ENCODE data around the gene MYBBP1A.

The MYBBP1A gene

DNA sequence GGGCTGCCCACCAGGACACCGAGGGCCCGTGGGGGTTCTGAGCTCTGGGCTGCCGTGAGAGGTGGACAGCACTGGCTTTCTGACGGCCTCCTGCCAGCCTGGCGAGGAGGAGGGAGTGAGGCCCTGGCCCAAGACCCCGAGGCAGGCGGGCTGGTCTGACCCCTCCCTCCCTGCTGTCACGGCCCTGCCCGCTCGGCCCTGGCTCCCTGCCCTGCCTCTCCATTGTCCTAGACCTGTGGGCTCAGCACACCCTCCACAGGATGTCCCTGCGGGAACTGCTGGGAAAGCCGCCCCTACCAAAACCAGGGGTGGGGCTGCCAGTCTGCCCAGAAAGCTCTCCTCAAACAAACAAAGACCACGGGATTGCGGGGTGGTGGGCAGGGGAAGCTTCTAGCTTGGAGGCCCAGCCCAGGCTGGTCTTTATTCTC, 35.8 kb downstream of the MYBBP1A start:
- DNase-seq (ENCODE audit: low read depth) = no peak

DNA sequence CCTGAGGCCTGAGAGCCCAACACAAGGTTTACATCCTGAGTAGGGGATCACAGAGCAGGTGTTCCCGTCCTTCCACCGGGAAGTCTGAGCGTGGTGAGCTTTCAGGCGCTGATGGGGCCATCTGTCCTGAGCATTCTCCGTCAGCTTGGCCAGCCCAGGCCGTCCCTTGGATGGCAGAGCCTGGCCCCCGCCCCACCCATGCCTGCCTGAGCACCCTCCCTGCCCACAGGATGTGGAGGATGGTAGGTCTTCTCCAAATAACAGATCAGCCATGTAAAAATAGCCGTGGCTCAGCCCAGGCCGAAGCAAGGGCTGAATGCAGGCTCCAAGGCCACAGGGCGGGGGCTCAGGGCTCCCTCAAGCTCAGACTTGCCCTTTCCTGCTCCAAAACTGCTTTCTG, 36.3 kb downstream of the MYBBP1A start:
- DNase-seq (ENCODE audit: low read depth) = no peak

DNA sequence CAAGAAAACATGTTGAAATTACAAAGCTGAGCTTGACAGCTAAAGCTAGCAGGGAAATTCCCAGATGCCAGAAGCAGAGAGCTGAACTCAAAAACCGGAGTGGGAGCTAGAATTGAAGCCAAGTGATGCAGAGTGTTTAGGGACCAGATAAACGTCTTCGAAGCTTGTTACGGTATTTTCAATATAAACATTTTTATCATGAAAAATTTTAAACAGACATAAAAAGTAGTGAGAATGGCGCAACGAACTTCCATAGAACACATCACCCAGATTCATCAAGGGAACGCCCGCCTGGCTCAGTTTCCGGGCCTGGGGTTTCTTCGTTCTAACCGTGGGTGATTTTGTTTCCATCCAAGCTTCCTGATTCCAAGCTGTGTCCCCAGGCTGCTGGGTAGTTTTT, 38.4 kb downstream of the MYBBP1A start:
- no peak for DNase-seq (ENCODE audit: low read depth)

DNA sequence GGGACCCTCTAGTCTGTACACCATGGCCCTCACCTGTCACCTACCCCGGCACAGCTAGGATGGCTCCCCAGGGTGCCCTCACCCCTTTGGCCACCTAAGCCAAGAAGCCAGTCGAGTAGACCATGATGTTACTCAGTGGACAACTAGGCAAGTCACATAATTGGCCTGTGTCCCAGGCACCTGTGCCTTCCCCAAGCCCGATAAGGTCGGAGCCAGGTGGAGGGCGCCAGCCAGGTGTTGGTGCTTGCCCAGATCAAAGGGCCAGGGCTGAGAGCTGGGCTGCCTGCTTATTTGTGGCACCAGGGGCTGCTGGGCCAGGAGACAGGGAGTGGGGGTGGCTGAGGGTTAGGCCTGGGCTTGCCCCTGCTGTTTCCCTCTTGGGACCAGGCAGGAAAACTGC, 39.7 kb downstream of the MYBBP1A start:
- no peak for DNase-seq (ENCODE audit: low read depth)

DNA sequence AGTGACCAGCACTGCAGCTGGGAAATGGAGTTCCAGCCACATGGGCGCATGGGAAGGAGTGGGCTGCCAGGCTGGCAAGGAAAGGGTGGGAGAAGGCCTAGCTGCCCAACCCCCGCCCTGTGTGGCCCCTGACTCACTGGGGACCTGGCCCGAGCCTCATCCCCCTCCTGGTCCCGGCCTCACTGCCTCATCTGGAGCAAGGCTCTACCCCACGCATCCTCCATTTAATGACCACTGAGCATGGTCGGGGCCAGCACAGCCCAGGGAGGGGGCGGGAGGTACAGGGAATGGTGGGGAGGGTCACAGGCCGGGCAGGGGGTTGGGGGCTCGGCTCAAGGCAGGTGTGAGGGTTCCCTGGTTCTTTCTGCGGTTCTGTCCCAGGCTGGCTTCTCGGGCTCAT, 40.4 kb downstream of the MYBBP1A start:
- no peak for DNase-seq (ENCODE audit: low read depth)

DNA sequence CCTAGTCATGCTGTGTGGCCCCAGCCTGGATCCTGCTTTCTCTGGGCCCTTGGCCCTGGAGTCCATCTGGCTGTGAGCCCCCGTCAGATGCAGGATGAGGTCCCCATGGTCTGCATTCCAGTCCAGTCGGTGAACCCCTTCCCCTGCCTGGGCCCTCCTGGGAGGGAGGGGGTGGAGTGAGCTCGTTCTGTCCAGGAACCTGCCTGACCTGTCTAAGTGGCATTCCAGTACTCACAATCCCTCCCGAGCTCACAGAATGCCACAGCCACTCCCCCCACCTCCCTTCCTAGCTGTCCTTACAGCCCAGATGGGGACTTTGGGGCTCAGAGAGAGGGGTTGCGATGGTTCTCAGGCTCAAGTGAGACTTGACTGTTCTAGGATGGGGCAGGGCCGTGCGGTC, 41.0 kb downstream of the MYBBP1A start:
- DNase-seq (ENCODE audit: low read depth) = no peak

DNA sequence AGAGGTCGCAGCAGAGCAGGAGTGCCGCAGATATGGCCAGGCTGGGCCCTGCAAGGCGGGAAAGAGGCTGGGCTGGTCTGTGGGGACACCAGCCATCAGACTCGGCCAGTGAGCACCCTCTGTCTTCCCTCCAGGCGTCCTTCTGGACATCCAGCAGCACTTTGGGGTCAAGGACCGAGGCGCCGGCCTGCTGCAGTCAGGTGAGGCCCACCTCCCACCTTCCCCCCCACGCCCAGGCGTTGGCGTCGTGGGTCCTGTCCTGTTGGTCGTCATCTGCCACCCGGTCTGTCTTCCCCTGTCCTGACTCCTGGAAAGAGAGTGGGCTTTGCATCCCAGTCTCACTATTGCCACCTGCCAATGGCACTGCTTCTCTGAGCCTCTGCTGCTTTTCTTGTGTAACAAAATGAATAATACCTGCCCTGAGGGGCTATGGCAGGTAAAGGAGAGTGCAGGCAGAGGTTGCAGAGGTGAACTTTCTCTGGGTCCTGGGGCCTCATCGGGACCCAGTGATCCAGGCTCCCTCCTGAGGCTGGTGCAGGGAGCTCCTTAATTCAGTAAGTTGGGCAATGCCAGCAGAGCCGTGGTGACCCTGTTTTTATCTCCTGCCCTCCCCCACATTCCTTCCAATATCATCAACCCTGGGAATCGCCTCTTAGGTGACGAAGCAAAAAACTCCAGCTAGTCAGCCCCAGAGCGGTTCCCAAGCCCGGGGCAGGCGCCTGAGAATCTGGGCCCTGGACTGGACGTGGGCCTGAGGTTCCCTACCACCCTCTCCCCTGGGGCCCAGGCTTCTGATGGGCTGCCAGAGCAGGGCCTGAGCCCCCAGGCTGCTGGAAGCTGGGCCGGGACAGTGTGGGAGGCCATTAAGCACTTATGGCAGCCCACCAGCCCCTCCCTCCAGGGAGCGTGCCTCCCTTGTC, 41.8 kb downstream of the MYBBP1A start:
- DNase-seq (ENCODE audit: low read depth) = no peak

DNA sequence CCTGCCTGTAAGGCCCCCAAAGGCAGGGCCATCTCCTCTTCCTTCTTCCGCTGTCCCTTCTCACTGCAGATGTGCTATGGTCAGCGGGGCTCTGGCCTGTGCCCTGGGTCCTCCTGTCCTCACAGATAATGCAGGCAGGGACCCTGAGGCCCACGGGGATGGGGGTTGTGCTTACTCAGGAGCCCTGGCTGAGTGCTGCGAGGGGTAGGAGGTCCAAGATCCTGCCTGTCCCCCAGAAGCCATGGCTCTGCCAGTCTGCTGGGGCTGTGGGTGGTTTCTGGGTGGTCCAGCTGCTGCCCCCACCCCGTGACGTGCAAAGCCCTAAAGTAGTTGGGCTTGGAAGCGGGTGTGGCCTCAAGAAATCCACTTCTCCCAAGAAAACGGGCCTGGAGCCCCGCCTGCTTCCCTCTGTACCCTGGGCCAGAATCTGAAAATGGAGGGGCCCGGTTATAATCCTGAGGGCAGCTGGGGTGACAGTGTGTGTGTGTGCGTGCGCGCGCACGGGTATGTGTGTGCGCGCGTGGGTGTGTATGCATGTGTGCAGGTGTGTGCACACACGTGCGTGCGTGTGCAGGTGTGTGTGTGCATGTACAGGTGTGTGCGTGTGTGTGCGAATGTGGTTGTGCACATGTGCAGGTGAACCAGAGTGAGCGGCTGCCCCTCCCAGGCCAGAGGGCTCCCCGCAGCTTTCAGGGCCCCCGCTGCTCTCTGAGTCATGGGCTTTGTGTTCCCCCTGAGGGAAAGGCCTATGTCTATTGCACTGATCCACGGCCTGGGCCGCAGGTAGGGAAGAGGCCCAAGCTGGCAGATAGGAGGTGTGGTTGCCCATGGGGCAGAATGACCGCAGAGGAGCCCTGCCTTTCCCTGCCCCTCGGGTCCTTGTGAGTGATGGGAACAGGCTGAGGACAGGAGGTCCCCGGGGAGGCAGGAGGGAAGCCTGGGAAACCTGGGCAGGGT, 42.8 kb downstream of the MYBBP1A start:
- DNase-seq (ENCODE audit: low read depth) = no peak

DNA sequence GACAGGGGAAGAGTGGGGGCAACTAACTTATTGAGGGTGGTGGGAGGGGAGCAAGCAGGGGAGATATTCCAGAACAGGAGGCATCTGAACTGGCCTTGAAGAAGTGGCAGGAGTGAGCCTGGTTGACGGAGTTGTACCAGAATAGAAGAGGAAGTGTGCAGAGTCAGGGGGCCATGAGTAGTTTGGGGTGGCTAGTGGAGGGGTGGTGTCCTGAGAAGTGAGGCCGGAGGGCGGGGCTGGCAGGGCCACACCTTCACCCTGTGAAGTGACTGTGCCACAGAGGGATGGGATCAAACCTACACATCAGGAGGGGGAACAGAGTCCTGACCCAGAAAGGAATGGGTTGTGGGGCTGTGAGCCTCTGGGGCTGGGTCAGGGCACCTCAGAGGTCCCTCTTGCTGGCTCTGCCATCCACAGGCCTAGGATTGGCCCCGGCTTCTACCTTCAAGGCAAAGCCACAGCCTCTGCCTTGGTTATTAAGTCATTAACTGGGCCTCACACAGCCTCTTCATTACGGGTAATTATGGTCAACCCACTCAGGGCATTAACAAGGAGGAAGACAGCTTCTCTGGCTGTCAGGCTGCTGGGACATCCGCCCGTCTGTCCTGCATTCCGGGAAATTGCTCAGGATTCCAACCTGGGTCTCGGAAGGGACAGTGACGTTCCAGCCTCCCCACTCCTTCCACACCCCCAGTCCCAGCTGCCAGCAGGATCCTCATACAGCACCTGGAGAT, 43.8 kb downstream of the MYBBP1A start:
- no peak for DNase-seq (ENCODE audit: low read depth)

DNA sequence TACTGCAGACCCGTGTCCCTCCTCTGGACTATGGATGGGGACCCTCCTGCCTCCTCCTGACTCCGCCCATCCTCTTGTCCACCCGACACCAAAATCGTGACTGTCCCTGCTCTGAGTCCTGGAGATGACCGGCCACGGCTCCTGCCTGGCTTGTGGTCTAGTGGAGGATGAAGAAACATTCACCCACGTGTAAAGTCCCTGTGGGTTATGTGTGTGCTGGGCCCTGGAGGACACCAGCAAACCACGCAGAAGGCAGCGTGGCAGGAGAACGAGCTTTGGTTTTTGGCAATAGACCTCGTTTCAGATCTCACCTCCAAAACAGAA, 44.6 kb downstream of the MYBBP1A start:
- DNase-seq (ENCODE audit: low read depth) = no peak

DNA sequence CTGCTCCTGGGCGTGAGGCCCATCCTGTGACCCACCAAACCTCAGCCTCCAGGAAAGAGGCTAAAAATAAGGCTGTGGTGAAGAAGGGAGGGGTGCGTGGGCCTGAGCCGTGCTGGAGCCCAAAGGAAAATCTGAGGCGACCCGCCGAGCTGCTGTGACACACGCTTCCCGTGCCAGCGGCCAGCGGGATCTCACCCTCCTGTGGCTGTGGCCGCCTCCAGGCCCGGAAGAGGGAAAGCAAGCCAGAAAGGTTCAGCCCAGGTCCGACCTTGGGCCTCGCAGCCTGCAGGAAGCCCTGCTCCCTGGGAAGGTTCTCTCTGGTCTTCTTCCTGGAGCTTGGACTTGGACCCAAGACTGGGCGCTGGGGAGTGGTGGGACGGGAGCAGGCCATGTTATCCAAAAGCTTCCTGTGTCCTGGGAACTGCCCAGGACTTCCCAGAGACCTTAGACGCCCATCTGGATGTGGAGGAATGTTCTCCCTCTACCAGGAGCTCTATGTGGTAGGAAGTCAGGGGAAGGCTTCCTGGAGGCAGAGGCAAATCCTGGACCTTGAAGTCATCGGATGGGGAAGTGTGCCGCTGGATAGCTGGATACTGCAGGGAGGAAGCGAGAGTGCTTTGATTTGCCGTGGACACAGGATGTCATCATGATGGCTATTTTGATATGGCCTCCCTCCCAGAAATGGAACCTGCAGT, 45.1 kb downstream of the MYBBP1A start:
- DNase-seq (ENCODE audit: low read depth) = no peak

DNA sequence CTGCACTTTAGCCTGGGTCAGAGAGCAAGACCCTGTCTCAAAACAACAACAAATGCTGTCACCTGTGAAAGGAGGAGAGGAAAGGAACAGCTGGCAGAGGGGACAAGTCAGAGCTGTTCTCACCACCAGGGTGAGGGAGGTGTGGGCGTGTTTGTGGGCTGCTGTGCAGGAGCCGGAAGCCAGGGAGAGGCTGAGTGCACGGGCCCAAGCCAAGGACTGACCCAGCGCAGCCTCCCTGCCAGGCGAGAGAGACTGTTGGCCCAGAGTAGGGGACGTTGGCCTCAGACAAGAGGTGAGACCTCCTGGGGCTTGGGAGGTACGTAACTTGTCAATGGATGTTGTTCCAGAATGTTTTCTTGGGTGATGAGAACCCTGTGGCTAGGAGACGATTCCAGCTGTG, 45.8 kb downstream of the MYBBP1A start:
- DNase-seq (ENCODE audit: low read depth) = no peak

DNA sequence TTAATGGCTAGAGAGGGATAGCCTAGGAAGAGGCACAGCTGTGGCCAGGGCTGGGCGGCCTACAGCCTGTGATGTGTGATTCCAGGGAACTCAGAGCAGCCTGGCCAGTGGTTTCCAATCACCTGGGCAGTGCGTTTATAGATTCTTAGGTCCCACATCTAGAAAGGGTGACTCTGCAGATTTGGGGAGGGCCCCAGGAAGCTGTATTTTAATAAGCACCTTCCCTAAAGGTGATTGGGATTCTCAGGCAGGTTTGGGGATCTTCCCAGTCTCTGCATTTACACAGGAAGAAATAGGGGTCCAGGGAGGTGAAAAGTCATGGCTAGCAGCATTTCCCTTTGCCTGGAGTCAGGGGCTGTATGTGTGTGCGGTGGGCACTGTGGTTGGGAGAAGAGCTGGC, 47.0 kb downstream of the MYBBP1A start:
- DNase-seq (ENCODE audit: low read depth) = no peak

DNA sequence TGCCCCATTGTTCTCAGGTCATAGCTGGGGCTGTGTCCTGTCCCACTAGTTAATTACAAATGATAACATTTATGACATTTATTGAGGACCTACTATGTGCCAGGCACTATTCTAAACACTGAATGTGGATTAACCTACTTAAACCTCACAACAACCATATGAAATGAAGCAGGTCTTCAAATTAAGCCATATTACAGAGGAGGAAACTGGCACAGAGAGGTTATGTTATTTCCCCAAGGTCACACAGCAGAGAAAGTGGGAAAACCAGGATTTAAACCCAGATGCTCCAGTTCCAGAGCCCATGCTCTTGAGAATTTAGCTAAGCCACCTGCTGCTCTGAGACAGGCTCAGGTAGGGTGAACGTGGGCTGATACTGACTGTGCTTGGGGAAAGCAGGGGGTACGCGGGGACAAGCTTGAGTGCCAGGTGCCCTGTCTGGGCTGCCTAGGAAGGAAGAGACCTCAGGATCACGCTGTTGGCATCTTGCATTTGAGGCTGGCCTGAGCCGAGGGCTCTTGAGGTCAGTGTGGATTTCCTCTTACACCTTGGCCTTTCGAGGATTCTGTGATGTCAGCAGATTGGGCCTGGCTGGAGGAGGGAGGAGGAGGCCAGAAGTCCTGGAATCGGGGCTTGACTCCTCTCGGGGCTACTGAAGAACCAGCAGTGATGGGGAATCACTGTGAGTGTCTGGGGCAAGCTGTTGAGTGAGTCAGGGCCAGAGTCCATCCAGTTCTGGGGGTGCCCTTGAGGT, 47.6 kb downstream of the MYBBP1A start:
- DNase-seq (ENCODE audit: low read depth) = no peak

DNA sequence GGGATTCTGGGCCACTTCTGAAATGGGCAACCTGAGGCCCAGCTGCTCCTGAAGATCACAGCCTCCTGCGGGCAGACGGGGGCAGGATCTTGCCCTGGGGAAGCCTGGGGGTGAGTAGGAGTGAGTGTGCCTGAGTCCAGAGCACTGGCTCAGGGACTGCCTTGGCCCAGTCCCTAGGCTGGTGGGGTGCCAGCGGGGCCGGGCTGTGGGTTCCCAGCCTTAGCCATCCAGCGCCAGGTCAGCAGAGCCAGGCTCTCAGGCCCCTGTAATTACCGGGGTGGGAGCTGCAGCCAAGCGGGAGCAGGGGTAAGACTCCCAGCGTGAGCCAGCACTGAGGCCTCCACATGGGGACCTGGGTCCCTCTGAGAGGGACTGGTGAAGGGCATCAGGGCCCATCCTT, 48.3 kb downstream of the MYBBP1A start:
- DNase-seq (ENCODE audit: low read depth) = no peak

DNA sequence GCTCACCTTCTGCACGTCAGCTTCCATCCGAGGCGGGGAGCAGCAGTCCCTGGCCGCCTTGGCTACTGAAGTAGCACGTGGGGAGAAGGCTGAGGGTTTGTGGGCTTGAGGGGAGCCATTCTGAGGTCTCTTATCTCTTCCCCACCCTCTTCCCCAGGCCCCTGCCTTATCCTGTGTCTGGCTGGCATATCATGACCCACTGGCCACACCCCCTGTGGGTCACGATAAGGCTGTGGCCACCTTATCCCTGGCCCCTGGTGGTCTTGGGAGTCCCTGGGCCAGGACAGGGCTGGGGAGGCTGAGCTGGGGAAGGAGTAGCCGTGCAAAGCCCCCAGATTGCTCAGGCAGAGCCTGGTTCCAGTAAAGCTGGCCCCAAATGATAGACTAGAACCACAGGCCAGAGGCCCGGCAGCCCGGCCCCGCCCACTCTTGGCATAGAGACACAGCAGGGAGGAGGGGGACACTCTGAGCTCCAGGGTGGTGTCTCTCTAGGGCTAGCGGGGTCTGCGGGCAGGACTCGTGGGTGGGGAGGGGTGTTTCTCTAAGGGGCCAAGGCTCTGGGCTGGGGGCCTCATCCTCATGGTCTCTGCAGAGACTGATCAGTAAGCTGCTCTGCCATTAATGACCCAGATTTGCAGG, 48.9 kb downstream of the MYBBP1A start:
- no peak for DNase-seq (ENCODE audit: low read depth)

DNA sequence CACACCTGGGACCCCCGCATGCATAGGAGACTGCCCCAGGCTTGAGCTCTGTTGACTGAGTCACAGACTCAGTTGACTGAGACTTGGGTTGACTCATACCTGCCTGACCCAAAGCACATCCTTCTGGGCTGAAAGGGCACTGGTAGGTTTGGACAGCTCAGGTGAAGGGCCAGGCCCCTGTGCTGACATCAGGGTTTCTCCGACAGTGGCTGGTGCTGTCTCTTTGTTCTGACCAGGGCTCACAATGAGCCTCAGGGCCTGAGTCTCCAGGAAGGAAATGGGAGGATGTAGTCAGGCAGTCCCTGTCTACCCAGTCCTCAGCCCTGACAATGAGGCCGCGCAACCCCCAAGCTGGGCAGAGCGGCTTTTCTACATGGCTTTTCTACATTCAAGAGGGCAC, 50.0 kb downstream of the MYBBP1A start:
- no peak for DNase-seq (ENCODE audit: low read depth)

DNA sequence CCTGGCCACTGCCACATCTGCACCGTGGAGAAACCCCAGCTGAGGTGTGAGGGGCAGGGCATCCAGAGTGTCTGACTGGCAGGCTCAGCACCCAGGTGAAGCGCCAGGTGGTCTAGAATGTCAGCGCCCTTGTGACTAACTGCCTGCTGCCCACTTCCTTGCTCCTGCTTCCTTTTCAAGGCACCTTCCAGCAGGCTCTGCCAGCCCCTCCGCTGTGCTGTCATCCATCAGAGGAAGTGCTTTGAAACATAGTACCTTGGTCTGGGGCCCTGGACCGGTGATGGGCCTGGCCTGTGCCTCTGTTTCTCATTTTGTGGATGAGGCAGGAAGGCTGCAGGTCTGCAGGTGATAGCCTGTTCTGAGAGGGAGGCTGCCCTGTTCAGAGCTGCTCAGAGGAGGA, 51.0 kb downstream of the MYBBP1A start:
- no peak for DNase-seq (ENCODE audit: low read depth)

DNA sequence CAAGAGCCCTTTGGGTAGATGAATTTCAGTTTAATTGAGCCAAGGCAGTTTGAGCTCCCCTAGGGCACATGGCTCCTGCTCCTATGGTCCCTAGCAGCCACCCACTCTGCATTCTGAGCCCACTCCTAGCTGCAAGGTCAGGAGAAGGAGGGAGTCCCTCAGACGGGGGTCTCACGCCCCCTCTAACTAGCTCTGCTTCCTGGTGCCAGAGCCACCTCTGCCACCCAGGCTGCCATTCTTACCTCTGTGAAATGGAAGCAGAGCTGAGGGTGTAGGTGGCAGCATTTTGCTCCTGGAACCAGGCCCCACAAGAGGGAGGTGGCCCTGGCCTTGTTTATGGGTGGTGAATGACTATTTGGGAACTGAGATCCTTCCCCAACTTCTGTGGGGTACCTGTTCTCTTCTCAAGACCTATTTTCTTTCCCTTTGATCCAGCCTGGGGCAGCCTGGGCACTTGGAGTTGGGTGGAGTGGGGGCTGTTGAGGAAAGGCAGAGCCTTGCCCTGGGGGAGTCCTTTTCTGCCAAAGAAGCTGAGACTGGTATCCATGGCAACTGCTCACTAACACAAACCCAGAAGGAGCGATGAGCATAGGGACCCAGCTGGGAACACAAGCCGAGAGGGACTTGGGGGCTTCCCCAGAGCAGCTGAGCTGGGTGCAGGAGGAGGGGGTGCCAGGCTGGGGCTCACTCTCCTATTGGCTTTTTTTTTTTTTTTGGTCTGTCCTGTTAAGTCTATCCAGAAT, 51.7 kb downstream of the MYBBP1A start:
- DNase-seq (ENCODE audit: low read depth) = no peak

All from stimulated activated CD8-positive, alpha-beta memory T cell treated with anti-CD3 and anti-CD28 coated beads, Interleukin-12 subunit alpha, Interleukin-12 subunit beta, amount 100 ng/mL, for 1 hour (primary cell).